Upper lobe of right lung (tissue), 1 donor: Measurements from ENCODE around the gene CMTM3. TPM values are rescaled to one million over a fixed set of nuclear protein-coding genes. Genes with fewer than 3 reads are reported as not detected.

Experiments
- ATAC-seq: fragments of 200-7000 bp; cut with Tn5 transposase; one replicate; pipeline ENCODE4 v1.9.1; 2020; ENCODE audit warnings: mild to moderate bottlenecking, moderate library complexity
- DNase-seq: peaks from one replicate; pipeline ENCODE4 v3.0.0-alpha.2; 2020
- H3K27ac ChIP-seq: fragments of 200-600 bp; one replicate; pipeline ENCODE4 v1.8.0; 2022
- H3K27me3 ChIP-seq: fragments of 200-600 bp; one replicate; pipeline ENCODE4 v1.8.0; 2022; ENCODE audit warnings: mild to moderate bottlenecking
- H3K36me3 ChIP-seq: fragments of 200-600 bp; one replicate; pipeline ENCODE4 v1.8.0; 2022
- H3K4me1 ChIP-seq: fragments of 200-600 bp; one replicate; pipeline ENCODE4 v1.8.0; 2022
- H3K4me3 ChIP-seq: fragments of 200-600 bp; one replicate; pipeline ENCODE4 v1.8.0; 2022; ENCODE audit warnings: mild to moderate bottlenecking
- H3K9me3 ChIP-seq: fragments of 200-600 bp; one replicate; pipeline ENCODE4 v1.8.0; 2022
- intact Hi-C: fragments of 100-400 bp; cut with DNase I; formaldehyde crosslinking; loops from one replicate; pipeline ENCODE4 v1.11.0; 2022
- long read RNA-seq: library from polyadenylated mRNA; unstranded; transcript quantifications from one replicate; pipeline ENCODE4 v2.0.0, GENCODE V29; 2021
- total RNA-seq: library from RNA; stranded (reverse); fragmentation: NEBNext Ultra II Directional; extraction: Animal tissue kit (Norgen Biotek cat#: 25700); gene quantifications from one replicate; pipeline ENCODE4 v1.2.1, GENCODE V29; 2021
- TF ChIP-seq, protein P1 (sequence below): fragments of 200-600 bp; IDR thresholded peaks from one replicate; pipeline ENCODE4 v1.8.0; 2022; ENCODE audit warnings: antibody characterized with exemption
- donor health status: DM: no; HTN: yes; CAD: no; lungs with severe emphysema.

CMTM3 gene, protein sequence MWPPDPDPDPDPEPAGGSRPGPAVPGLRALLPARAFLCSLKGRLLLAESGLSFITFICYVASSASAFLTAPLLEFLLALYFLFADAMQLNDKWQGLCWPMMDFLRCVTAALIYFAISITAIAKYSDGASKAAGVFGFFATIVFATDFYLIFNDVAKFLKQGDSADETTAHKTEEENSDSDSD
- total RNA-seq: 38.1 TPM
- long read RNA-seq, transcript CMTM3-214 (5 exons, 1,934 nt): major isoform, 88 of 116 reads
- long read RNA-seq, partial matches to known transcripts: 4 of 116 reads
- long read RNA-seq, other reads (novel, unspliced or antisense): 9 of 116 reads

DNA sequence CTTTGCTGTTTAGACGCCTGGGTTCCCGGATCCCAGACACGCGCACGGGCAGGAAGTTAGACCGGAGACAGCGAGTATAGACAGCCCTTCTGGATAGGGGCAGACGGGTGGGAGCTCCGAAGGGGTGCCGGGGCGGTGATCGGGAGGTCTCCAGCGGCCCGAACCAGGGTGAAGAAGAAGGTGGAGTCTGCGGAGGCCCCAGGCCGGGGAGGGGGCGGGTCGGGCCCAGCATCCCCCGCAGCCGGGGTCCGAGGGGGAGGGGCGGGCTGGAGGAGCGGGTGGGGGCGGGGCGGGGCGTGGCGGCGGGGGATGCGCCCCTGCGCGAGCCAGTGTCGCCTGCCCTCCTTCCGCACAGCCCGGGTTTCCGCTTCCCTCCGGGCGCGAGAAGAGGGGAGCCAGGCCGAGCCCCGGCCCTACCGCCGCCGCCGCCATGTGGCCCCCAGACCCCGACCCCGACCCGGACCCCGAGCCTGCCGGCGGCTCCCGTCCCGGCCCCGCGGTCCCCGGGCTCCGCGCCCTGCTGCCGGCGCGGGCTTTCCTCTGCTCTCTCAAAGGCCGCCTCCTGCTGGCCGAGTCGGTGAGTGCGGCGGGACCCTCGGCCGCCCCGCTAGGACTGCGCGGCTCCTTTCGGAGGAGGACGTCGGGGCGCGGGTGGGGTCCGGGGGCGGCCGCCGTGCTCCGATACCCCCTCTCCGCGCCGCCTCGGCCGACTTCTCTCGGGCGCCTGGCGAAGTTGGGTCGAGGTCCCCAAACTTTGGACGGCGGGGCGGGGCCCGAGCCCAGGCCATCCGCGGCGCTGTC lies at the start of gene CMTM3:
Gene CMTM3 (plus strand): TSS at position 329 of the 801 bp plus-strand sequence. CDS start 102 bp downstream, at position 431.
- DNase-seq (peak; percentile 87), ATAC-seq (peak; percentile 74)
- peak within 1 kb of the TSS; percentile 89 for H3K27ac ChIP-seq
- H3K4me3 ChIP-seq: peak within 1 kb of the TSS; percentile 78
- TF ChIP-seq, protein P1, sequence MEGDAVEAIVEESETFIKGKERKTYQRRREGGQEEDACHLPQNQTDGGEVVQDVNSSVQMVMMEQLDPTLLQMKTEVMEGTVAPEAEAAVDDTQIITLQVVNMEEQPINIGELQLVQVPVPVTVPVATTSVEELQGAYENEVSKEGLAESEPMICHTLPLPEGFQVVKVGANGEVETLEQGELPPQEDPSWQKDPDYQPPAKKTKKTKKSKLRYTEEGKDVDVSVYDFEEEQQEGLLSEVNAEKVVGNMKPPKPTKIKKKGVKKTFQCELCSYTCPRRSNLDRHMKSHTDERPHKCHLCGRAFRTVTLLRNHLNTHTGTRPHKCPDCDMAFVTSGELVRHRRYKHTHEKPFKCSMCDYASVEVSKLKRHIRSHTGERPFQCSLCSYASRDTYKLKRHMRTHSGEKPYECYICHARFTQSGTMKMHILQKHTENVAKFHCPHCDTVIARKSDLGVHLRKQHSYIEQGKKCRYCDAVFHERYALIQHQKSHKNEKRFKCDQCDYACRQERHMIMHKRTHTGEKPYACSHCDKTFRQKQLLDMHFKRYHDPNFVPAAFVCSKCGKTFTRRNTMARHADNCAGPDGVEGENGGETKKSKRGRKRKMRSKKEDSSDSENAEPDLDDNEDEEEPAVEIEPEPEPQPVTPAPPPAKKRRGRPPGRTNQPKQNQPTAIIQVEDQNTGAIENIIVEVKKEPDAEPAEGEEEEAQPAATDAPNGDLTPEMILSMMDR: peak; percentile 69
- no peaks in the 10 kb centered on the region for H3K9me3 ChIP-seq
- peaks cover 15% of the 10 kb centered on the region for H3K4me1 ChIP-seq
- H3K27me3 ChIP-seq: no peaks in the 10 kb centered on the region
- H3K36me3 ChIP-seq: no peaks in the 10 kb centered on the region
- intact Hi-C loops: no loop called here

DNA sequence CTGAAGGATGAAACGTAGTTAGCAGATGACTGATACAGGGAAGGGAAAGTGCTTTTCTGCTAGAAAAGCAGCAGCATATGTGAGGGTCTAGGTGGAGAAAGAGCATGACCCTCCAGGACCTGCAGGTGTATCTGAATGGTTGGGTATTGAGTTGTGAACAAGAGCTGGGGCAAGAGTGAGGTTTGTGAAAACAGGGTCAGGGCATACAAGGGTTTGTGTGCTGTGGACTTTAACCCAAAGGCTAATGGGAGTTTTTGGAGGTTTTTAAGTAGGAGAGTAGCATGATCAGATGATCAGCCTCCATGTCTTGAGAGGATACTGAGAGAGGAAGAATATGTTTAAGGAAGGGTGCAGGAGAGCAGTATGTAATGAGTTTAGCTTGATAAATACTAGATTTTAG lies 44.4 kb upstream of the CMTM3 start:
- H3K4me3 ChIP-seq: no peak overlapping the region
- TF ChIP-seq, protein P1: no peak
- H3K36me3 ChIP-seq: peaks cover 43% of the 10 kb centered on the region
- no peak overlapping the region for H3K27ac ChIP-seq
- peaks cover 8% of the 10 kb centered on the region for H3K4me1 ChIP-seq
- intact Hi-C loops: no loop called here
- H3K27me3 ChIP-seq: no peaks in the 10 kb centered on the region
- H3K9me3 ChIP-seq: no peaks in the 10 kb centered on the region
- no peak for DNase-seq
- ATAC-seq: no peak

DNA sequence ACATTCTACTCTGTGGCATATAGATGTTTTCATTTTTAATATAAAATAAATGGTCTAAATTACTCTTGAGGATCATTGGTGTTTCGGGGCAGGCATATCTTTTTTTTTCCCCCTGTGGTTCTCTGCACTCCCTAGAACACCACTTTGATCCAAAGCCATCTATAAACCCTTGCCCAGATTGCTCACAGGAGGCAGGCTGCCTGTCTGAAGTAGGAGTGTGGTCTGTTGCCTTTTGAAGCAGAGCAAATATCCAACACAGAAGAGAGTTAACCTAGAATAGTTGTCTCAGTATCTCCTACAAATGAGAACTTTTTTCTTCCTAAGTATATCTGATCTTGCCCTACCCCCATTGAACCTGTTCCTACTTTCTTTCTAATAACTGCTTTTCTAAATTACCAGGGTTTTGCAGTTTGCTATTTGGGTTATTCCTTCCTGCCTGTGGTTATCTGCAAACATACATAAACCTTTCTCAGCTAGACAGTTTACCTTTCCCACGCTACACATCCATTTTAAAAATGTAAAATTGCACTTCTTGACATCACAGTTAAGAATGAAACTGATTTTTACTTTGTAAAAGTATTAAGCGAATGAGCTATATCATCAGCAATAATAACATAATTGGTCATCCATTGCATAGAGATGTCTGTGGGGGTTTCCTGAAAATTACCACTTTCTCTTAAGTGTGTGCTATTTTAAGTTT lies 43.0 kb upstream of the CMTM3 start:
- no peaks in the 10 kb centered on the region for H3K27me3 ChIP-seq
- H3K27ac ChIP-seq: no peak overlapping the region
- H3K9me3 ChIP-seq: no peaks in the 10 kb centered on the region
- no peak overlapping the region for H3K4me3 ChIP-seq
- no peak for DNase-seq
- intact Hi-C loops: no loop called here
- TF ChIP-seq, protein P1: no peak
- no peak for ATAC-seq
- peaks cover 57% of the 10 kb centered on the region for H3K36me3 ChIP-seq
- no peaks in the 10 kb centered on the region for H3K4me1 ChIP-seq

DNA sequence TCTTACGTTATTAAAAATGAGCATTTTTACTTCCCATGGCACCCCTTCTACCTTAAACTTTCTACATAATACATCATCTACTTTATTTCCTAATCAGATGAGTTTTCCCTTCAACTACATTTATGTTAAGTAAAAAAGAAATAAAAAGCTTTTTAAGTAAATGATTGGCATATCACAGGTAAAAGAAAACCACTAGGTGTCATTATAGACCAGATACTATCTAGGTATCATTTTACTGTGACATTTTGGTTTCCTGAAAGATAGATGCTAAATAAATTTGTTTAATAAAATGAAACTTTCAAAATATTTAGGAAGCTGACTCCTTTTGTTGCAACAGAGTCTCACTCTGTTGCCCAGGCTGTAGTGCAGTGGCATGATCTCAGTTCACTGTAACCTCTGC lies 42.1 kb upstream of the CMTM3 start:
- Histone ChIP-seq H3K4me1 (no peaks in the 10 kb centered on the region), H3K27ac (no peak overlapping the region), H3K36me3 (peaks cover 61% of the 10 kb centered on the region), H3K27me3 (no peaks in the 10 kb centered on the region), H3K9me3 (no peaks in the 10 kb centered on the region), H3K4me3 (no peak overlapping the region)
- no peak for DNase-seq
- TF ChIP-seq, protein P1: no peak
- intact Hi-C loops: no loop called here
- ATAC-seq: no peak

DNA sequence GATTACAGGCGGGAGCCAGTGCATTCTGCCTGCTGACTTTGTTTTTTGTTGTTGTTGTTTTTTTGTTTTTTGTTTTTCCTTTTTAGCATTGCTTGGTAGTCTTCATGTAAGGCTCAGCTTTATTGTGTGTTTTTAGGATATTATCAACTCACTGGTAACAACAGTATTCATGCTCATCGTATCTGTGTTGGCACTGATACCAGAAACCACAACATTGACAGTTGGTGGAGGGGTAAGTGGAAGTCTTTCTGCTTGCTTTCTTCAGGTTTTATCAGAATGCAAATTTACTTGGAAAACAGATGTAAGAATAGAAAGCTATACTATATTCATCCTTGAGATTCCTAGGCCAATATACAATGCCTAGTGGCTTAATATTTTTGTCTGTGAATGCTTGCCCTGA lies 41.5 kb upstream of the CMTM3 start:
- Histone ChIP-seq H3K4me1 (no peaks in the 10 kb centered on the region), H3K4me3 (no peak overlapping the region), H3K36me3 (peaks cover 56% of the 10 kb centered on the region), H3K27ac (no peak overlapping the region), H3K9me3 (no peaks in the 10 kb centered on the region), H3K27me3 (no peaks in the 10 kb centered on the region)
- DNase-seq (no peak), ATAC-seq (no peak)
- TF ChIP-seq, protein P1: no peak
- intact Hi-C loops: no loop called here
